Mammary epithelial cell (primary cell): ENCODE data around the gene LMAN2.

Experiments
- EZH2 ChIP-seq: IDR thresholded peaks from 2 replicates; pipeline ENCODE4 v1.6.1; 2012; ENCODE audit warnings: low read length, inconsistent platforms, borderline replicate concordance
- TF ChIP-seq, protein P1 (sequence below), 2 donors: IDR thresholded peaks in 1 of 2; conservative IDR thresholded peaks in 1 of 2; 2 replicates each; pipeline ENCODE4 v1.5.1; 2011 to 2012; ENCODE audit warnings: inconsistent platforms in 2 of 2, low read length in 2 of 2, mild to moderate bottlenecking in 2 of 2, control low read depth in 1 of 2, low read depth in 1 of 2; ENCODE audit not compliant: insufficient read depth in 1 of 2; ENCODE audit errors: extremely low read depth in 1 of 2

DNA sequence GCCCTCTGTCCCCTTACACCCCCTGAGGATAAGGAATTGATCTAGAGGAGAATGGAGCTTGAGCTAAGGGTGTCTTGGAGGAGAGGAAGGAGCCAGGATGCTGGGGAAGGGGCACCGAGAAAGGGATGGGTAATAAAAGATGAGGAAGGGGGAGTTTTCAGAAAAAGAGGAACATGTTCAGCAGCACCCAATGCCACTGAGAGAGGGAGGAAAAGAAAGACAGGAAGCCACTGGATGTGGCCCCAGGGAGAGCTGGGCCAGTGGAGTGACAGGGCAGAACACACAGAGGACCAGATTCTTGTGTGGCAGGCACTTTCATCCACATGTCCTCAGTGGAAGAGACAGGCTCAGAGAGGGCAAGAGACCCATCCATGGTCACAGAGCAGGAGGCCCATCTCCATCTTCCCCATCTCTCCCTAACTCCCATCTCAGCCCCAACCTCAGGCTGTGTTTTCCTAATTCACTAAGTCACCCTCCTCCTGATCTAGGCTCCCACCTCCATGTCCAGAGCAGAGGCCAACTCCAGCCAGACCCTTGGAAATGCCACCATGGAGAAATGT is 41.8 kb upstream of the LMAN2 start:
- TF ChIP-seq EZH2 = no peak
- TF ChIP-seq, protein P1, sequence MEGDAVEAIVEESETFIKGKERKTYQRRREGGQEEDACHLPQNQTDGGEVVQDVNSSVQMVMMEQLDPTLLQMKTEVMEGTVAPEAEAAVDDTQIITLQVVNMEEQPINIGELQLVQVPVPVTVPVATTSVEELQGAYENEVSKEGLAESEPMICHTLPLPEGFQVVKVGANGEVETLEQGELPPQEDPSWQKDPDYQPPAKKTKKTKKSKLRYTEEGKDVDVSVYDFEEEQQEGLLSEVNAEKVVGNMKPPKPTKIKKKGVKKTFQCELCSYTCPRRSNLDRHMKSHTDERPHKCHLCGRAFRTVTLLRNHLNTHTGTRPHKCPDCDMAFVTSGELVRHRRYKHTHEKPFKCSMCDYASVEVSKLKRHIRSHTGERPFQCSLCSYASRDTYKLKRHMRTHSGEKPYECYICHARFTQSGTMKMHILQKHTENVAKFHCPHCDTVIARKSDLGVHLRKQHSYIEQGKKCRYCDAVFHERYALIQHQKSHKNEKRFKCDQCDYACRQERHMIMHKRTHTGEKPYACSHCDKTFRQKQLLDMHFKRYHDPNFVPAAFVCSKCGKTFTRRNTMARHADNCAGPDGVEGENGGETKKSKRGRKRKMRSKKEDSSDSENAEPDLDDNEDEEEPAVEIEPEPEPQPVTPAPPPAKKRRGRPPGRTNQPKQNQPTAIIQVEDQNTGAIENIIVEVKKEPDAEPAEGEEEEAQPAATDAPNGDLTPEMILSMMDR (conservative IDR thresholded peaks at IDR 0.05 in 1 of 2, IDR thresholded peaks at IDR 0.05 in 1 of 2; ENCODE audit: extremely low read depth in 1 of 2, insufficient read depth in 1 of 2, low read depth in 1 of 2, low read length in 2 of 2) = no peak
